Sciatic nerve (tissue), 2 donors: Measurements from ENCODE around the gene ZNF491. TPM values are rescaled to one million over a fixed set of nuclear protein-coding genes. Genes with fewer than 3 reads are reported as not detected.
A peak's percentile ranks its signal among the peaks of the same experiment; 100 is the strongest.
"Not testable (repeated sequence)": the region's sequence is repeated elsewhere in the genome, so short reads cannot be mapped to it uniquely, and the experiment has no call there.

ENCODE experiments used
- ATAC-seq: fragments of 200-7000 bp; cut with Tn5 transposase; one replicate; pipeline ENCODE4 v1.9.1; 2020; ENCODE audit warnings: mild to moderate bottlenecking, moderate library complexity
- DNase-seq: peaks from one replicate; pipeline ENCODE4 v3.0.0-alpha.2; 2020; ENCODE audit warnings: low spot score
- intact Hi-C: fragments of 100-400 bp; cut with DNase I; formaldehyde crosslinking; loops from one replicate; pipeline ENCODE4 v1.14.2; 2022
- total RNA-seq: library from RNA; stranded (reverse); fragmentation: NEBNext Ultra II Directional; extraction: Animal tissue kit (Norgen Biotek cat#: 25700); gene quantifications from one replicate; pipeline ENCODE4 v1.2.1, GENCODE V29; 2021
- donor health status: DM: no; HTN: no; CAD: no.
- donor health status: DM: no; HTN: no; CAD: no.

Gene ZNF491
- 4.2 TPM for total RNA-seq

- intact Hi-C loops: loop anchor here (10.0 kb wide), 1 partner anchor 196 kb away; no protein-coding TSS in a partner anchor
- DNase-seq: peak; percentile 94
- ATAC-seq: peak; percentile 99
Measured at GRCh38 chr19:11798391-11799330, at the start of gene ZNF491. TSS of gene ZNF491 (plus strand) at chr19:11798523. CDS start at chr19:11805954, 7,431 bp downstream.

- intact Hi-C loops: no loop called here
- DNase-seq (no peak), ATAC-seq (no peak)
Measured at GRCh38 chr19:11749751-11750150, 48.6 kb upstream of the ZNF491 start.

- ATAC-seq (no peak), DNase-seq (no peak)
- intact Hi-C loops: no loop called here
Measured at GRCh38 chr19:11752244-11752736, 46.0 kb upstream of the ZNF491 start.

- intact Hi-C loops: no loop called here
- DNase-seq (no peak), ATAC-seq (no peak)
Measured at GRCh38 chr19:11754663-11755062, 43.7 kb upstream of the ZNF491 start.

- DNase-seq (no peak), ATAC-seq (no peak)
- intact Hi-C loops: no loop called here
Measured at GRCh38 chr19:11756965-11757364, 41.4 kb upstream of the ZNF491 start.

- intact Hi-C loops: no loop called here
- no peak for DNase-seq
- no peak for ATAC-seq
Measured at GRCh38 chr19:11759805-11760204, 38.5 kb upstream of the ZNF491 start.

GRCh38 chr19:11763117-11763516 is 35.2 kb upstream of the ZNF491 start:
- intact Hi-C loops: no loop called here
- ATAC-seq (no peak), DNase-seq (no peak)

GRCh38 chr19:11763611-11764010 is 34.7 kb upstream of the ZNF491 start:
- ATAC-seq: no peak
- intact Hi-C loops: no loop called here
- no peak for DNase-seq

- peak; percentile 100 for ATAC-seq
- intact Hi-C loops: no loop called here
- peak; percentile 99 for DNase-seq
Measured at GRCh38 chr19:11766597-11767591, 31.4 kb upstream of the ZNF491 start, which contains the start of gene ZNF441. TSS of gene ZNF441 (plus strand) at chr19:11767000. CDS start at chr19:11767194, 194 bp downstream.

GRCh38 chr19:11767633-11768133 is 30.6 kb upstream of the ZNF491 start:
- intact Hi-C loops: no loop called here
- peak; percentile 61 for DNase-seq
- peak; percentile 16 for ATAC-seq

- DNase-seq: no peak
- intact Hi-C loops: no loop called here
- ATAC-seq: no peak
Measured at GRCh38 chr19:11769995-11770394, 28.3 kb upstream of the ZNF491 start.

- ATAC-seq, DNase-seq, intact Hi-C loops: not testable (repeated sequence)
Measured at GRCh38 chr19:11771520-11771919, 26.8 kb upstream of the ZNF491 start.

- ATAC-seq, DNase-seq, intact Hi-C loops: not testable (repeated sequence)
Measured at GRCh38 chr19:11776669-11777068, 21.7 kb upstream of the ZNF491 start.

- intact Hi-C loops: no loop called here
- DNase-seq (no peak), ATAC-seq (no peak)
Measured at GRCh38 chr19:11780431-11781020, 17.8 kb upstream of the ZNF491 start.

GRCh38 chr19:11781295-11782057 is 16.8 kb upstream of the ZNF491 start:
- intact Hi-C loops: no loop called here
- no peak for DNase-seq
- ATAC-seq: no peak

GRCh38 chr19:11783767-11784166 is 14.6 kb upstream of the ZNF491 start:
- intact Hi-C loops: no loop called here
- DNase-seq (no peak), ATAC-seq (no peak)

- no peak for DNase-seq
- no peak for ATAC-seq
- intact Hi-C loops: no loop called here
Measured at GRCh38 chr19:11784356-11784755, 14.0 kb upstream of the ZNF491 start.

GRCh38 chr19:11787536-11787935 is 10.8 kb upstream of the ZNF491 start:
- no peak for ATAC-seq
- intact Hi-C loops: no loop called here
- DNase-seq: no peak
